GM19043 (cell line): ENCODE measurements around the gene LIPG.
A peak's percentile ranks its signal among the peaks of the same experiment; 100 is the strongest.

Experiments
- ATAC-seq: cut with Tn5 transposase; IDR thresholded peaks from one replicate; pipeline ENCODE4 v1.9.1; 2021; ENCODE audit warnings: low read depth; ENCODE audit not compliant: unreplicated experiment

Gene LIPG

GRCh38 chr18:49609256-49610021, 47.6 kb downstream of the LIPG start:
- no peak for ATAC-seq

GRCh38 chr18:49610022-49610445, 48.2 kb downstream of the LIPG start:
- no peak for ATAC-seq

DNA sequence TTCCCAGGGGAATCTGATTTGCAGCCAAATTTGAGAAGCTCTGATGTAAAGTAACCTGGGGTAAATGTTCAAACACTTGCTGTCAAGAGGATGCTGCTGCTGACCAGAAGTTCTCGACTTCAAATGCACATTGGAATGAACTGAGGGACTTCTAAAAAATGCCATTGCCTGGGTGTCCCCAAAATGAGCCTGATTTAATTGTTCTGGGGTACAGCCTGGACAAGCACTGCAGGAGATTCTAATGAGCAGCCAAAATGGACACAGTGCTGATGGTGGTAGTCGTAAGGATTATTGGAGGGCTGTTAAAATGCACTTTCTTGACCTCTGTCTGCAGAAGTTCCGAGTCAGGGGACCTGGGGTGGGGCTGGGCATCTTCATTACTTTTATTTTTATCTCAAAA, 49.5 kb downstream of the LIPG start:
- ATAC-seq = no peak

GRCh38 chr18:49612515-49613033, 50.7 kb downstream of the LIPG start:
- ATAC-seq = peak; percentile 91

DNA sequence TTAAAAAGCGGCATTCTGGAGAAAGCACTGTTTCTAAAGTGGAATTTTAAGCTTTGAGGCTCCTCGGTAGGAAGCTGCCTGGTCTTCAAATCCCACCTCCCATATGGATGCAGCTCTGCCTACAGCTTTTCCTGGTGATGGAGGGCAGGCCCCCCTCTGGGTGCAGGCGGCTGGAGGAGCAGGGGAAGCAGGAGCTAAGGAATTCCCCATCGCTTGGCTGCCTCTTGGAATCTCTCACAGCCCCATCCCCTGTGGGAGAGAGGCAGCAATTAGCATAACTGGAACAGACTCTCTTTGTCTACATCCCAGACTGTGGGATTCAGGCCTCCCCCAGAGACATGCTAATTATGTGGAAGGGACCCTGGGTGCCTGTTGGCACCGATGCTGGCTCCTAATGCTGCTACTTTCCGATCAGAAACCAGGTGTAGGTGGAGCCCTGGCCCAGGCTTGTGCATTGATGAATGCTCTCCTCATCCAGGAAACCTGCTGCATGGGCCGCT, 51.3 kb downstream of the LIPG start:
- ATAC-seq = no peak

DNA sequence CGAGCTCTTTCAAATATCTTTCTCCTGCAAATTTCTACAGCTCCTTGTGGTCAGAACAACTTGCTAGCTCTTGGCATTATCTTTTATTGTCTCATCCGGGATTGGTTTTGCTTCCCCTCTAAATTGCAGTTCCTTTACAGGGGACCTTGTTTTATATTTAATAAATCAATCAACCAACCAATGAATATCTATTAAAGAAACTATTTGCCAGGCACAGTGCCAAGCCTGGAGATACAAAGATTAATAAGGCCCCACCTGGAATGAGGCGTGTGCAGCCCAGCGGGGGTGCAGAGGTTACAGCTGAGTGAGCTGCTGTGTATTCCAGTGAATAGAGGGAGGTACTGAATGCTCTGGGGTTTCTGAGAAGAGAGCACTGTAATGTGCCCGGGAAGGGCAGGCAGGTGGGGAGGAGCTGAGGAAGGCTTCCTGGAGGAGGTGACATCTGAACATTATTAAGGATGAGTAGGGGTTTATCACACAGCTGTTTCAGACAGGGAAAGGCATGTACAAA, 51.8 kb downstream of the LIPG start:
- ATAC-seq = no peak

DNA sequence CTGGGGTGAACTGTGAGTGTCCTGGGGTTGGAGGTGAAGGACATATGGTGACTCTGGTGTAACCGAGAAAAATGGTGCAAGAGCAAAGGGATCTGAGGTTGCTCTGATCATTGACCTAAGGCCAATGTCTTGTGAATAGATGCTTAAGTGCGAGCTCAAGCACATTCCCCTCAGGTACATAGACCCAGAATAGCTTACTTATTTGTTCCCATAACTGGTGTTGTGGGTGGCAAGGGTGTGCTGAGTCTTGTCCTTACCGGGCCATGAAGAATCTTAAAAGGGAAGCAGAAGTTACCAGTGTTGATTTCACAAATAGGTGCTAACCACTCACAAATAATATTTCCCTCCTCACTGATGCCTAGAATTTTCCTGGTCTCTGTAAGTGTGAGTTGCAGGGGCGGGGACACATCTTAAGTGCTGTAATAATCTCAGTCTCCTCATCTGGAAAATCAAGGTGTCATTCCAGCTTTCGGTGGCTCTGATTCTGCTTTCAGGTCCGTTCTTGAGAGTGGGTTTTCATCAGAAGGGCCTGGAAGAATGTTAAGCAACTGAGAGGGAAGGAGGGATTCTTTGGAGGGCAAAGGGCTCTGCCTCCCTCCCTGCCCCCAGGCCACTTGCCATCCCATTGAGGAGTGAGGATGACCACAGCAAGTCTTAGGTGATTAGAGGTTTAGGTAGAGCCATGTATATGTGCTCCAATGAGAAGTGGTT, 54.9 kb downstream of the LIPG start:
- ATAC-seq = no peak

DNA sequence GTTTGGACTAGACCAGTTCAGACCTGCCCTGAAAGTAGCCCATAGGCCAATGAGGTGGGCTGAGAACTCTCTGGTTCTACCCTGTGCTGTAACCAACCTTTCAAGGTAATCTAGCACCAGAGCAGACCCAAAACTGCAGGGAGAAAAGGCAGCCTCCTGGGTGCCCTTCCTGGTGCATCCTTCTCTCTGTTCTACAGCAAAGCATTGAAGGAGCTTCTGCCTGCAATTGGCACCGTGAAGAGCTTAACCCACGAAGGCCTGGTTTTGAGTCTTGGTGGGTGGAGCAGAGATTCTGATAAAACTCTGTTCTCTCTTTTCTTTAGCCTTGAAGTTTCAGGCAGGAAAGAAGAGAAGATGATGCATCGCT, 55.5 kb downstream of the LIPG start:
- no peak for ATAC-seq

- ATAC-seq = no peak
These were observed 56.0 kb downstream of the LIPG start for GRCh38 chr18:49617865-49618264.

DNA sequence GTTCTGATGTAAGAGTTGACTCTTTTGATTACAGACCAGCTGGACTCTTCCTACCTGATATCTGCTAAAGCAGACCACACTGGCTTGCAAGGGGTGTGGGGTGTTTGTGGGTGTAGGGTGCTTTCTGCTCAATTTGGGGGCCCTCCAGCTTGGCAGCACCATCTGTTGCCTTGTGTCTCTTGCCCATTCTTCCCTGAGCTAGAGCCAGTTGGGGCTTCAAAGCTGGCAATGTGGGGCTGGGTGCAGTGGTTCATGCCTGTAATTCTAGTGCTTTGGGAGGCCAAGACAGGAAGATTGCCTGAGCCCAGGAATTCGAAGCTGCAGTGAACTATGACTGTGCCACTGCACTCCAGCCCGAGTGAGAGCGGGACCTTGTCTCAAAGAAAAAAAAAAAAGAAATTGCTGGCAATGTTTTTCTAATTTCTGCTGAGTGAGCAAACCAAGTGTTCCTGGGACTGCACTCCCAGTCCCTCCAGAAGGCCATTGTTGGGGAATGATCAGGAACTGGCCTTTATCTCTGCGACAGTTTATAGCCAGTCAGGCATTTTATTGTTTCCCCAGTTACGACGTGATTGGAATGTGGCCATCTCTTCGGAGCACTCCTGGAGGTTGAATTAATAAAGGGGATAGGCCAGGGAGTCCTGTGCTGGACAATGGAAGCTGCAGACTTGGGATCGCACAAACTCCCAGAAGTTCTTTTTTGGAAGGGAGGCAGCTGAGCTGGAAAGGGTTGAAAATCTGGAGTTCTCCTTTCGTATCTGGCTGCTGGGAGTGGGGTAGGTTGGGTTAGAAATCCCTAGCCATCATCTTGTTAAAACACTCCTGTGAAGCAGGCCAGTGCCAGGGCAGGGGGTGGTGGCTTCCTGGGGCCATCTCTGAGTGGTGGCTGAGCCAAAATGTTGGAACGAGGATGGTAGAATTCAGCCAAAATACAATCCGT, 57.2 kb downstream of the LIPG start:
- no peak for ATAC-seq

- no peak for ATAC-seq
These were observed 57.9 kb downstream of the LIPG start for GRCh38 chr18:49619801-49620200.

GRCh38 chr18:49621301-49621700, 59.4 kb downstream of the LIPG start:
- no peak for ATAC-seq

DNA sequence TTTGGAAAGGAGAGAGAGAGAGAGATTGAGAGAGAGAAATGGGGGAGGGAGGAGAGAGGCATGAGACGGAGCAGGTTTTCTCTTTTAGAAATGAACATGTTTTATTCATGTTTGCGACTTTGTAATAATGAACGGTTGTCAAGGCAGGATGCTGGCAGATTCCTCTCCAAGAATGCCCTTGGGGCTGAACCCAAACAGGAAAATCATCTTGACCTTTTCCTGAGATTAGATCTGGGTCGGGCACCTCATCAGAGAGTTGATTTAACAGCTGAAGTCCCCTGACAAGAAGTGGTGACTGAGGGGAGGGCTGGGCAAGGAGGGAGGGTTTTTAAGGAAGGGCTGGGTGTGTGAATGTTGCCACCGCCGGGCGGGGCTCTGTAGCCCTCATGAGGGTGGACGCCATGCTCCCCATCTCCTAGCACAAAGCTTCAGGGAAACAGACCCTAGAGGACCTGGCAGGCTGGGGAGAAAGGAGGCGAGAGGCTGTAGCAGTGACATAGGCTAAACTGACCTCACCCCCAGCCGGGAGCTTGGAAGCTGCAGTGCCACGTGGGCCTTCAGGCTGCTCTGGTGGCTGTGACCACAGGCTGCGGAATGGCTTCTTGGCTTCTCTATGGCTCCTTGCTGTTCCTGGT, 60.0 kb downstream of the LIPG start:
- no peak for ATAC-seq

- ATAC-seq = no peak
These were observed 61.7 kb downstream of the LIPG start for GRCh38 chr18:49623571-49623970.

- ATAC-seq = no peak
These were observed 63.3 kb downstream of the LIPG start for GRCh38 chr18:49625021-49625691.

- ATAC-seq = no peak
These were observed 65.1 kb downstream of the LIPG start for GRCh38 chr18:49626842-49627467.

- ATAC-seq = no peak
These were observed 66.3 kb downstream of the LIPG start for GRCh38 chr18:49628119-49628518.

DNA sequence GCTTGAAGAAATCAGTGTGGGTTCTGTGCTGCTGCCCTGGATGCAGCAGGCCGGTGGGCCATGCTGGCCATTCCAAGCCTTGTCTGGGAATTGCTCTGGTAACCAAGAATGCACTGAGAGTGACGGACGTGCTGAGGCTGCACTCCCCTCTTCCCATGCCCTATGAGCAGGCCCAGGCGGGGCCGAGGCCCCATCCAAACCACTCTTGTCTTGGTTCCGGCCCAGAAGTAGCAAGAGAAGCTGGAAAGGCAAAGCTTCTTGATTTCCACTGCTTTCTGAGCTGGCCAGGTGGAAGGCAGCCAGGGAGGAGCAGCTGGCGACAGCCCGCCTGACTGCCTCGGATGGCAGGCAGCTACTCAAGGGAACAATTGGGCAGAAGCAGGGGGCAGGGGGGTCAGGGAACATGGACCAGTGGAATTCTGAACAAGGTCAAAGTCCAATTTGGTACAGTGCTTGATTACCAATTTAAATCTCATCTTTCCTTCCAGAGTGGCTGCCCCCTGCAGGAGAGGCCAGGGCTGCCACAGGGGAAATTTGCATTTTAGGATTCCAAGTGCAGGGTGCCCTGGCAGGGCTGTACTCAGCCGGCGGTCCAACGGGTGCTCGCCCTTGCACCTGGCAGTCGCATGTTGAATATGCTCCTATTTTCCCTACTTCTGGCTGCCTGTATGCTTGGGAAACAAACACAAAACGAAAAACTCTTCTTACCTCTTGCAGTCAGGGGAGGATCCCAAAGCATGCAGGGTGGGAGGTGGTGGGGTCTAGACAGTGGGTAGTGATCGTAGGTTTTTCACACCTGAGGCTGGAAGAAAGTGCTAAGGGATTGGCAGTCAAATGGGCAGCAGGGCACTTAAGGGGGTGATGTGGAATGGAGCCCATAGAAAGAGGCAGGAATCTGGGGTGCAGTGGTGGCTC, 67.3 kb downstream of the LIPG start:
- no peak for ATAC-seq
